ENCODE measurements around the gene THAP10.
"Not testable (repeated sequence)": the region's sequence is repeated elsewhere in the genome, so short reads cannot be mapped to it uniquely, and the experiment has no call there.

The THAP10 gene

GRCh38 chr15:70892002-70892911 is at the start of gene THAP10, which contains the start of gene LRRC49:
Gene THAP10 (minus strand): TSS chr15:70892433. CDS start chr15:70892272, 161 bp downstream.
Gene LRRC49 (plus strand): TSS chr15:70892826. CDS start chr15:70892895, 69 bp downstream.
- DNase-seq, result peak in 55 of 56 donors; percentile 57 to 97 (median 87)

GRCh38 chr15:70936326-70936725 is 44.1 kb upstream of the THAP10 start:
- peak in 1 of 56 donors; percentile 1 for DNase-seq

GRCh38 chr15:70935631-70936030 is 43.4 kb upstream of the THAP10 start:
- DNase-seq, result no peak

- DNase-seq, result no peak
Observed at GRCh38 chr15:70933411-70933810, 41.2 kb upstream of the THAP10 start.

GRCh38 chr15:70932397-70932796 is 40.2 kb upstream of the THAP10 start:
- no peak for DNase-seq

GRCh38 chr15:70931821-70932220 is 39.6 kb upstream of the THAP10 start:
- DNase-seq, result no peak

- DNase-seq, result not testable (repeated sequence)
Observed at GRCh38 chr15:70926914-70927313, 34.7 kb upstream of the THAP10 start.

GRCh38 chr15:70923311-70924080 is 31.3 kb upstream of the THAP10 start:
- DNase-seq, result no peak

- DNase-seq, result no peak
Observed at GRCh38 chr15:70922119-70922518, 29.9 kb upstream of the THAP10 start.

GRCh38 chr15:70920981-70921696 is 28.9 kb upstream of the THAP10 start:
- no peak for DNase-seq

- DNase-seq, result no peak
Observed at GRCh38 chr15:70917955-70918354, 25.7 kb upstream of the THAP10 start.

GRCh38 chr15:70916531-70916930 is 24.3 kb upstream of the THAP10 start:
- no peak for DNase-seq

- no peak for DNase-seq
Observed at GRCh38 chr15:70912187-70912586, 20.0 kb upstream of the THAP10 start.

GRCh38 chr15:70910958-70911357 is 18.7 kb upstream of the THAP10 start:
- no peak for DNase-seq

GRCh38 chr15:70907784-70908471 is 15.7 kb upstream of the THAP10 start:
- no peak for DNase-seq

- no peak for DNase-seq
Observed at GRCh38 chr15:70906842-70907241, 14.6 kb upstream of the THAP10 start.

GRCh38 chr15:70902107-70902506 is 9.9 kb upstream of the THAP10 start:
- DNase-seq, result no peak

- peak in 8 of 56 donors; percentile 47 to 81 (median 64) for DNase-seq
Observed at GRCh38 chr15:70892912-70893560, 803 bp upstream of the THAP10 start.

- no peak for DNase-seq
Observed at GRCh38 chr15:70882361-70882760, 9.9 kb downstream of the THAP10 start.

GRCh38 chr15:70880781-70881180 is 11.5 kb downstream of the THAP10 start:
- DNase-seq, result no peak

All from amygdala (tissue), 56 donors.